ENCODE measurements around the gene GRB10.

DNA sequence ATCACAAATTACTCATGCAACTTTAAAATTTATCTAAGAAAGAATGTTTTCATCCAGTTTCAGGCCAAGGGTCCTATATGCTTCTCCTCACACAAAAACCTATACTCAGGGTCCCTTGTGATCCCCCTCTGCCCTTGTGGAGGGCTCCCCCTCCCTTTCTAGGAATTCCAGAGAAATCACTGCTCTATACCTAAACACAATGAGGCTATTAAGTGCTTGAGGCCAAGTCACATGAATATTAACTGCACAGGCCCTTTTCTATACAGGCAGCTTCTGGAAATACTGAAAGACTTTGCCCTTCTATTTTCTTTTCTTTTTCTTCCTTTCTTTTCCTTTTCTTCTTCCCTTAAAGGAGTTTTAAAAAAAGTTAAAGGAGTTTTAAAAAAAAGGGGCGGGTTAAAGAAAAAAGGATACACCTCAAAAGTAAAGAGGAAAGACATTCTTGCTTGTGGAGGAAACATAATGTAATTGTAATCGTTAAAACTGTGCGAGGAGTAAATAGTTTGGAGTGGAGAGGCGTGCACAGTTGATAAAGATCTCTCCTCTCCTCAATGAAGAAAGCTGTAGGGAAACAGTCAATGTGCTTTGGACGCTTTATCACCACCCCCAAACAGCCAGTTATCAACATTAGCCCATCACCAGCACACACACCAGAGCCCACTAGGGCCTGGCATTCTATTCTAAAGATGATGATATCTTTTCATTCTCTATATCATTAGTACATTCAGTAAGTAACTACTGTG is 16.4 kb downstream of the GRB10 start:
- TF ChIP-seq POLR2A (IDR thresholded peaks at IDR 0.05) = no peak
- TF ChIP-seq, protein P1, sequence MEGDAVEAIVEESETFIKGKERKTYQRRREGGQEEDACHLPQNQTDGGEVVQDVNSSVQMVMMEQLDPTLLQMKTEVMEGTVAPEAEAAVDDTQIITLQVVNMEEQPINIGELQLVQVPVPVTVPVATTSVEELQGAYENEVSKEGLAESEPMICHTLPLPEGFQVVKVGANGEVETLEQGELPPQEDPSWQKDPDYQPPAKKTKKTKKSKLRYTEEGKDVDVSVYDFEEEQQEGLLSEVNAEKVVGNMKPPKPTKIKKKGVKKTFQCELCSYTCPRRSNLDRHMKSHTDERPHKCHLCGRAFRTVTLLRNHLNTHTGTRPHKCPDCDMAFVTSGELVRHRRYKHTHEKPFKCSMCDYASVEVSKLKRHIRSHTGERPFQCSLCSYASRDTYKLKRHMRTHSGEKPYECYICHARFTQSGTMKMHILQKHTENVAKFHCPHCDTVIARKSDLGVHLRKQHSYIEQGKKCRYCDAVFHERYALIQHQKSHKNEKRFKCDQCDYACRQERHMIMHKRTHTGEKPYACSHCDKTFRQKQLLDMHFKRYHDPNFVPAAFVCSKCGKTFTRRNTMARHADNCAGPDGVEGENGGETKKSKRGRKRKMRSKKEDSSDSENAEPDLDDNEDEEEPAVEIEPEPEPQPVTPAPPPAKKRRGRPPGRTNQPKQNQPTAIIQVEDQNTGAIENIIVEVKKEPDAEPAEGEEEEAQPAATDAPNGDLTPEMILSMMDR (IDR thresholded peaks at IDR 0.05) = no peak
